DOHH2 (cell line): ENCODE results near the gene ZBTB18.
"Not testable (repeated sequence)": the region's sequence is repeated elsewhere in the genome, so short reads cannot be mapped to it uniquely, and the experiment has no call there.

ENCODE experiments used
- H3F3A ChIP-seq: fragments of 200-600 bp; sonication (generic), shearing (Covaris generic); 2 replicates; pipeline ENCODE4 v1.6.0; 2016; ENCODE audit warnings: antibody characterized with exemption, mild to moderate bottlenecking; ENCODE audit not compliant: control insufficient read depth, insufficient read depth
- H3K27ac ChIP-seq: fragments of 200-600 bp; sonication (generic); 2 replicates; pipeline ENCODE4 v1.5.1; 2014; ENCODE audit warnings: low read depth, mild to moderate bottlenecking, low read length, moderate library complexity
- H3K27me3 ChIP-seq: fragments of 200-600 bp; sonication (generic); 2 replicates; pipeline ENCODE4 v1.6.1; 2014; ENCODE audit warnings: mild to moderate bottlenecking, low read length, mixed read lengths; ENCODE audit not compliant: control insufficient read depth
- H3K36me3 ChIP-seq: fragments of 200-600 bp; sonication (generic); 2 replicates; pipeline ENCODE4 v1.6.1; 2014; ENCODE audit warnings: mild to moderate bottlenecking, low read length, moderate library complexity, mixed read lengths; ENCODE audit not compliant: control insufficient read depth
- H3K4me1 ChIP-seq: fragments of 200-600 bp; sonication (generic); 2 replicates; pipeline ENCODE4 v1.6.1; 2014; ENCODE audit warnings: mild to moderate bottlenecking, low read length, mixed read lengths; ENCODE audit not compliant: control insufficient read depth
- H3K4me2 ChIP-seq: fragments of 200-600 bp; sonication (generic); 2 replicates; pipeline ENCODE4 v1.6.0; 2014; ENCODE audit warnings: mild to moderate bottlenecking, low read length, moderate library complexity
- H3K4me3 ChIP-seq: fragments of 200-600 bp; sonication (generic); 2 replicates; pipeline ENCODE4 v1.5.1; 2014; ENCODE audit warnings: mild to moderate bottlenecking, low read length, mixed read lengths
- H3K79me2 ChIP-seq: fragments of 200-600 bp; sonication (generic); 2 replicates; pipeline ENCODE4 v1.6.1; 2014; ENCODE audit warnings: mild to moderate bottlenecking, low read length, mixed read lengths; ENCODE audit not compliant: control insufficient read depth
- H3K9me2 ChIP-seq: fragments of 200-600 bp; sonication (generic); replicated peaks from 2 replicates; pipeline ENCODE4 v1.6.1; 2014; ENCODE audit warnings: mild to moderate bottlenecking, low read length, mixed read lengths; ENCODE audit not compliant: control insufficient read depth
- H3K9me3 ChIP-seq: fragments of 200-600 bp; sonication (generic); 2 replicates; pipeline ENCODE4 v1.6.1; 2014; ENCODE audit warnings: antibody characterized with exemption, low read length, mixed read lengths; ENCODE audit not compliant: control insufficient read depth, insufficient read depth
- H4K20me1 ChIP-seq: fragments of 200-600 bp; sonication (generic); 2 replicates; pipeline ENCODE4 v1.6.0; 2014; ENCODE audit warnings: low read depth, mild to moderate bottlenecking, antibody characterized with exemption, low read length, moderate library complexity; ENCODE audit not compliant: control insufficient read depth, insufficient read depth
- CTCF ChIP-seq: fragments of 200-600 bp; sonication (generic); IDR thresholded peaks from one replicate; pipeline ENCODE4 v1.5.1; 2014; ENCODE audit warnings: antibody characterized with exemption, mild to moderate bottlenecking, low read depth, low read length; ENCODE audit not compliant: poor library complexity, severe bottlenecking
- EZH2phosphoT487 ChIP-seq: fragments of 200-600 bp; sonication (generic); IDR thresholded peaks from 2 replicates; pipeline ENCODE4 v1.6.1; 2017; ENCODE audit warnings: borderline replicate concordance, mild to moderate bottlenecking, antibody characterized with exemption, low read length, moderate library complexity, mixed read lengths

The ZBTB18 gene

GRCh38 chr1:244041466-244042120 is 9.5 kb upstream of the ZBTB18 start:
- Histone ChIP-seq H3K4me3 (no peak overlapping the region), H3K36me3 (no peaks in the 10 kb centered on the region), H3F3A (no peaks in the 10 kb centered on the region), H4K20me1 (no peaks in the 10 kb centered on the region), H3K27ac (no peak overlapping the region), H3K27me3 (peaks cover 46% of the 10 kb centered on the region), H3K4me1 (peaks cover 5% of the 10 kb centered on the region), H3K9me2 (no peaks in the 10 kb centered on the region), H3K4me2 (no peak overlapping the region), H3K9me3 (no peaks in the 10 kb centered on the region), H3K79me2 (no peaks in the 10 kb centered on the region)
- TF ChIP-seq EZH2phosphoT487 (no peak), CTCF (no peak)

- no peaks in the 10 kb centered on the region for H3K9me3 ChIP-seq
- no peaks in the 10 kb centered on the region for H3K9me2 ChIP-seq
- no peaks in the 10 kb centered on the region for H4K20me1 ChIP-seq
- H3F3A ChIP-seq: no peaks in the 10 kb centered on the region
- H3K4me1 ChIP-seq: peaks cover 12% of the 10 kb centered on the region
- H3K4me2 ChIP-seq: no peak overlapping the region
- H3K36me3 ChIP-seq: no peaks in the 10 kb centered on the region
- no peak overlapping the region for H3K27ac ChIP-seq
- H3K4me3 ChIP-seq: no peak overlapping the region
- no peak for TF ChIP-seq CTCF
- no peak for TF ChIP-seq EZH2phosphoT487
- H3K27me3 ChIP-seq: peaks cover 51% of the 10 kb centered on the region
- H3K79me2 ChIP-seq: no peaks in the 10 kb centered on the region
These were observed 8.8 kb upstream of the ZBTB18 start for GRCh38 chr1:244042293-244042692.

- H3F3A ChIP-seq: 0 out of 2 replicates have a peak, but pooled peaks cover under 1% of the 10 kb centered on the region
- peaks cover 51% of the 10 kb centered on the region for H3K27me3 ChIP-seq
- H3K9me2 ChIP-seq: no peaks in the 10 kb centered on the region
- TF ChIP-seq EZH2phosphoT487 (no peak), CTCF (no peak)
- H3K4me1 ChIP-seq: peaks cover 14% of the 10 kb centered on the region
- H3K79me2 ChIP-seq: no peaks in the 10 kb centered on the region
- no peaks in the 10 kb centered on the region for H3K9me3 ChIP-seq
- no peaks in the 10 kb centered on the region for H4K20me1 ChIP-seq
- H3K36me3 ChIP-seq: no peaks in the 10 kb centered on the region
- H3K27ac ChIP-seq: no peak overlapping the region
- no peak overlapping the region for H3K4me2 ChIP-seq
- no peak overlapping the region for H3K4me3 ChIP-seq
These were observed 6.7 kb upstream of the ZBTB18 start for GRCh38 chr1:244044423-244044822.

GRCh38 chr1:244046254-244046653 is 4.8 kb upstream of the ZBTB18 start:
- H3F3A ChIP-seq: peaks cover 12% of the 10 kb centered on the region
- H3K27ac ChIP-seq: not testable (repeated sequence)
- peaks cover 33% of the 10 kb centered on the region for H3K4me1 ChIP-seq

More at GRCh38 chr1:244046254-244046653, 4.8 kb upstream of the ZBTB18 start:
- H3K9me3 ChIP-seq, H3K4me3 ChIP-seq, H3K9me2 ChIP-seq, H3K36me3 ChIP-seq, H3K4me2 ChIP-seq: not testable (repeated sequence)
- Histone ChIP-seq H3K79me2 (peaks cover 11% of the 10 kb centered on the region), H4K20me1 (peaks cover 15% of the 10 kb centered on the region), H3K27me3 (peaks cover 44% of the 10 kb centered on the region)
